ENCODE data around the gene KDM5A. TPM values are rescaled to one million over a fixed set of nuclear protein-coding genes. Genes with fewer than 3 reads are reported as not detected.

KDM5A gene
- total and polyA plus RNA-seq, 3 donors from 2014 or later: 41.7 to 127 (median 113) TPM

DNA sequence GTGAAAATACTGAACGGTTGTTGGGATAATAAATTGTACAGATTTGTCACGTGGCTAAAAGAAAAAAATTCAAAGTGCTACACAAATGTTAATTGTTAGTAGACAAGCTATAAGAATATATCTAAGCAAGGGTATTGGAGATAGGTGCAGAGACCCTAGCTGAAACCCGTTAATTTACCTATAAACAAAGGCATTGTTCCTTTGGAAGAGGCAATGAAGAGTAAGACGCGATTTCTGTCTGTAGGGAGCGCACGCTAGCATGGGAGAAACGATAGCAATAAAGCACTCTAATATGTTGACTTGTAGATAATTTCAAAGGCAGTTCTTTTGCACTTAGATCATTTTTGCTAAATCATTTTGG lies 12.9 kb upstream of the KDM5A start:
- Histone ChIP-seq H3K27me3 (no peaks in the 10 kb centered on the region), H3K27ac (peak overlapping the region; percentile 32 to 70), H3K4me1 (peaks cover 7% of the 10 kb centered on the region), H3K36me3 (ENCODE audit: low read depth, missing control alignments) (no peaks in the 10 kb centered on the region), H3K9me3 (no peaks in the 10 kb centered on the region), H3K4me3 (peak overlapping the region; percentile 58 to 73)
- TF ChIP-seq, protein P1, sequence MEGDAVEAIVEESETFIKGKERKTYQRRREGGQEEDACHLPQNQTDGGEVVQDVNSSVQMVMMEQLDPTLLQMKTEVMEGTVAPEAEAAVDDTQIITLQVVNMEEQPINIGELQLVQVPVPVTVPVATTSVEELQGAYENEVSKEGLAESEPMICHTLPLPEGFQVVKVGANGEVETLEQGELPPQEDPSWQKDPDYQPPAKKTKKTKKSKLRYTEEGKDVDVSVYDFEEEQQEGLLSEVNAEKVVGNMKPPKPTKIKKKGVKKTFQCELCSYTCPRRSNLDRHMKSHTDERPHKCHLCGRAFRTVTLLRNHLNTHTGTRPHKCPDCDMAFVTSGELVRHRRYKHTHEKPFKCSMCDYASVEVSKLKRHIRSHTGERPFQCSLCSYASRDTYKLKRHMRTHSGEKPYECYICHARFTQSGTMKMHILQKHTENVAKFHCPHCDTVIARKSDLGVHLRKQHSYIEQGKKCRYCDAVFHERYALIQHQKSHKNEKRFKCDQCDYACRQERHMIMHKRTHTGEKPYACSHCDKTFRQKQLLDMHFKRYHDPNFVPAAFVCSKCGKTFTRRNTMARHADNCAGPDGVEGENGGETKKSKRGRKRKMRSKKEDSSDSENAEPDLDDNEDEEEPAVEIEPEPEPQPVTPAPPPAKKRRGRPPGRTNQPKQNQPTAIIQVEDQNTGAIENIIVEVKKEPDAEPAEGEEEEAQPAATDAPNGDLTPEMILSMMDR (IDR thresholded peaks at IDR 0.05): no peak
- no peak for TF ChIP-seq POLR2A (IDR thresholded peaks at IDR 0.05)
- WGBS, 2 donors: 0% methylated on average over 8 of the region's 8 CpGs
- no peak for DNase-seq
- intact Hi-C loops (cut with DNase I; ENCODE audit: low total_unique reads): no loop called here

GRCh38 chr12:401235-402028 lies 12.3 kb upstream of the KDM5A start, which contains the start of gene CCDC77:
TSS of gene CCDC77 (plus strand) at chr12:401644. CDS start at chr12:409384, 7,740 bp downstream.
- Histone ChIP-seq H3K9me3 (no peaks in the 10 kb centered on the region), H3K27ac (peak within 1 kb of the TSS; percentile 32 to 70), H3K36me3 (ENCODE audit: low read depth, missing control alignments) (no peaks in the 10 kb centered on the region), H3K4me3 (peak within 1 kb of the TSS; percentile 58 to 73), H3K4me1 (peaks cover 7% of the 10 kb centered on the region), H3K27me3 (no peaks in the 10 kb centered on the region)
- DNase-seq: peak; percentile 96
- intact Hi-C loops (cut with DNase I; ENCODE audit: low total_unique reads): no loop called here
- WGBS, 2 donors: 0 to 1% methylated on average over 44 to 45 of the region's 45 CpGs
- TF ChIP-seq POLR2A (IDR thresholded peaks at IDR 0.05): no peak
- TF ChIP-seq, protein P1 (IDR thresholded peaks at IDR 0.05): peak in 1 of 3 experiments; percentile 20

DNA sequence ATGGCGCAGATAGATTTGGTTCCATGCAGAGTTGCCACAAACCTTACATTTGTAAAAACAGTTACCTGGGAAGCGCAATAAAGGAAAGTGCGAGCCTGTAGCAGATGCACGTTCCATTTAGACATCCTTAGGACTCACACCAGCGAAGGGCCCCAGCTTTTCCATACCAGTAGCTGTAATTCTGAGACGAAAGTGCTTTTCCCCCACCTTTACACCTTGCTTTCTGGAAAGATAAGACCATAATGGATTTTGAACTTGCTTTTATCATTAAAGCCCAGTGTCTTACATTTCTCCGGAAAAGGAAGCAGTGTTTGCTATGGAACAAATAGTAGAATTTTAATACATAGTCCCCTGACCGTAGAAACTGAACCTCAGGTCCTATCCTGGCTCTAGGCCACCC lies 11.7 kb upstream of the KDM5A start:
- no peak overlapping the region for H3K27ac ChIP-seq
- TF ChIP-seq, protein P1 (IDR thresholded peaks at IDR 0.05): no peak
- no peak for TF ChIP-seq POLR2A (IDR thresholded peaks at IDR 0.05)
- H3K27me3 ChIP-seq: no peaks in the 10 kb centered on the region
- intact Hi-C loops (cut with DNase I; ENCODE audit: low total_unique reads): no loop called here
- no peaks in the 10 kb centered on the region for H3K9me3 ChIP-seq
- peak overlapping the region; percentile 58 to 73 for H3K4me3 ChIP-seq
- DNase-seq: no peak
- no peaks in the 10 kb centered on the region for H3K36me3 ChIP-seq (ENCODE audit: low read depth, missing control alignments)
- peaks cover 7% of the 10 kb centered on the region for H3K4me1 ChIP-seq
- WGBS, 2 donors: 42 to 47% methylated on average over 8 of the region's 8 CpGs

DNA sequence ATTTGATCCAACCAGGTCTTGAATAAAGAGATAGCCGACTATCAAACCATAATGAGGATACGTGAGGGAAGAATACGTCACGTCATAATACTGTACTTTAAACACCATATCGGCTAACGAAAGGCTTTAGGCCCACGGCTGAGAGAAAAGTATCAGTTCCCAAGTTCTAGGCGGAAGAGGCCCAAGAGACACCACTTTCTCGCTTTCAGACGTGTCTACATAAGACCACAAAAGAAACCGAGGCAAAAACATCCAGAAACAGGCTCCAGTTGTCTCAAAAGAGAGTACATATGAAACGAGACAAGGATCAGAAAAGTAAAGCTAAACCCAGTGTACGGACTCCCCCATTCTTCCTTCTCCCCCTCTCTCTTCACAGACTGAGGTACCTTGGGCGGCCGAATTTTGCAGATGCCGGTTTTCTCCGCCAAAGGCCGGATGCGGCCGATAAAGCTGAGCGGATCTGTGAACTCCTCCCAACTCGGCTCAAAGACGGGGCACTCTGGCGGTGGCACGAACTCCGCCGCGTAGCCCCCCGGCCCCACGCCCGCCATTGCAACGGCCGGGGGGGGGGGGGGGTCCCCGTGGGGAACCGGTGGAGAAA lies 479 bp downstream of the KDM5A start:
- DNase-seq: peak; percentile 36
- no peaks in the 10 kb centered on the region for H3K36me3 ChIP-seq (ENCODE audit: low read depth, missing control alignments)
- intact Hi-C loops (cut with DNase I; ENCODE audit: low total_unique reads): no loop called here

More for the DNA sequence above, 479 bp downstream of the KDM5A start:
- WGBS, 2 donors: 0 to 1% methylated on average over 23 to 24 of the region's 35 CpGs
- H3K27me3 ChIP-seq: no peaks in the 10 kb centered on the region
- peaks cover 13% of the 10 kb centered on the region for H3K4me1 ChIP-seq
- H3K9me3 ChIP-seq: no peaks in the 10 kb centered on the region
- TF ChIP-seq, protein P1 (IDR thresholded peaks at IDR 0.05): no peak
- TF ChIP-seq POLR2A (IDR thresholded peaks at IDR 0.05): no peak
- H3K27ac ChIP-seq: peak overlapping the region; percentile 91 to 94
- H3K4me3 ChIP-seq: peak overlapping the region; percentile 88 to 97
